K562 (cell line): Measurements from ENCODE around the gene COMP. TPM values are rescaled to one million over a fixed set of nuclear protein-coding genes. Genes with fewer than 3 reads are reported as not detected.
A peak's percentile ranks its signal among the peaks of the same experiment; 100 is the strongest.

ENCODE experiments used
- CREB1 ChIP-seq, 2 experiments: sonication (generic) in 1 of 2; formaldehyde crosslinking in 1 of 2; IDR thresholded peaks; 2 replicates each; pipeline versions ENCODE4 v1.6.1 to v1.8.0; 2012 to 2022; ENCODE audit warnings: inconsistent platforms in 1 of 2, mild to moderate bottlenecking in 1 of 2, missing genetic modification reagents in 1 of 2, moderate library complexity in 1 of 2
- ETV6 ChIP-seq, 3 experiments: fragments of 150-350 bp in 1 of 3; sonication (generic) in 1 of 3; formaldehyde crosslinking in 1 of 3; IDR thresholded peaks; 2 replicates each; pipeline versions ENCODE4 v1.6.1 to v1.8.0; 2014 to 2022; ENCODE audit warnings: borderline replicate concordance in 2 of 3, low read depth in 2 of 3, antibody characterized with exemption in 1 of 3, low read length in 1 of 3, mild to moderate bottlenecking in 1 of 3, missing genetic modification reagents in 1 of 3
- KLF1 ChIP-seq: fragments of 450-650 bp; IDR thresholded peaks from 2 replicates; pipeline ENCODE4 v1.6.1; 2016; ENCODE audit warnings: missing genetic modification characterization, missing compliant biosample characterization
- NFE2L1 ChIP-seq: fragments of 450-650 bp; IDR thresholded peaks from 2 replicates; pipeline ENCODE4 v1.6.1; 2016; ENCODE audit warnings: missing genetic modification characterization, low read depth, mild to moderate bottlenecking, missing compliant biosample characterization, moderate library complexity, borderline replicate concordance
- PATZ1 ChIP-seq: fragments of 250-450 bp; sonication (Bioruptor Pico); IDR thresholded peaks from 2 replicates; pipeline ENCODE4 v1.5.0; 2020; ENCODE audit warnings: mild to moderate bottlenecking, borderline replicate concordance
- RB1 ChIP-seq: fragments of 450-650 bp; IDR thresholded peaks from 2 replicates; pipeline ENCODE4 v1.6.1; 2017; ENCODE audit warnings: low read depth, mild to moderate bottlenecking
- UBTF ChIP-seq, 2 experiments: IDR thresholded peaks; 2 replicates each; pipeline ENCODE4 v1.6.1; 2012; ENCODE audit warnings: improper control_type of control experiment in 2 of 2, low read depth in 2 of 2, low read length in 2 of 2, borderline replicate concordance in 1 of 2
- ZFX ChIP-seq: sonication (generic); formaldehyde crosslinking; IDR thresholded peaks from 2 replicates; pipeline ENCODE4 v1.8.0; 2022; ENCODE audit warnings: mild to moderate bottlenecking, missing genetic modification reagents, moderate library complexity
- ZNF175 ChIP-seq: fragments of 200-800 bp; sonication (Bioruptor generic); IDR thresholded peaks from 2 replicates; pipeline ENCODE4 v1.6.1; 2016; ENCODE audit warnings: low read depth, mild to moderate bottlenecking, missing genetic modification characterization, missing compliant biosample characterization
- ZNF318 ChIP-seq, 2 experiments: fragments of 450-650 bp; IDR thresholded peaks; 2 replicates each; pipeline ENCODE4 v1.6.1; 2016; ENCODE audit warnings: mild to moderate bottlenecking in 2 of 2, borderline replicate concordance in 1 of 2, low read depth in 1 of 2, moderate library complexity in 1 of 2
- polyA plus RNA-seq, 8 experiments: library from polyadenylated mRNA; depleted of rRNA in 4 of 8; stranded (reverse) in 5 of 8; unstranded in 3 of 8; fragments of >200 nt; fragmentation: Nextera tagmentation in 2 of 8; fragmentation: Illumina TruSeq in 1 of 8; extraction: Ambion mirVana in 2 of 8; extraction: Trizol in 1 of 8; gene quantifications; 2 replicates each; pipeline versions ENCODE4 v1.2.1 to v1.2.3, GENCODE V29; 2011 to 2014; ENCODE audit warnings: inconsistent platforms in 1 of 8, missing spikeins in 1 of 8
- total RNA-seq, 7 experiments: library from RNA; depleted of rRNA in 6 of 7; stranded (reverse); fragments of >200 nt in 6 of 7; fragmentation: Illumina TruSeq in 2 of 7; extraction: Trizol in 2 of 7; gene quantifications; 2 replicates each; pipeline versions ENCODE4 v1.2.1 to v1.2.3, GENCODE V29; 2011 to 2021; ENCODE audit warnings: low replicate concordance in 1 of 7

COMP gene
- total and polyA plus RNA-seq, 9 of the 15 experiments (the other 6 are each of a cell fraction or from before 2014, with no cell fraction given) = 0.07 TPM; not detected in 8

GRCh38 chr19:18831524-18832305, 40.6 kb upstream of the COMP start, which contains the start of gene UPF1 (continued):
- TF ChIP-seq ZNF318 (IDR thresholded peaks at IDR 0.05; ENCODE audit: borderline replicate concordance in 1 of 2, low read depth in 1 of 2) (no peak), ZNF175 (CRISPR knock-in tag) (no peak; the same call in 1 of the 2 replicates), KLF1 (tag) (0 out of 2 replicates have a peak, but pooled peaks have one; percentile 37), NFE2L1 (no peak), PATZ1 (CRISPR knock-in tag) (no peak), RB1 (peak; percentile 87), UBTF (IDR thresholded peaks at IDR 0.05; ENCODE audit: borderline replicate concordance in 1 of 2, low read depth in 2 of 2, low read length in 2 of 2) (peak; percentile 100), ETV6 (IDR thresholded peaks at IDR 0.05; ENCODE audit: borderline replicate concordance in 1 of 2, low read depth in 2 of 2, low read length in 1 of 2) (no peak), ETV6 (CRISPR knock-in tag; IDR thresholded peaks at IDR 0.05; ENCODE audit: borderline replicate concordance) (no peak), ZFX (CRISPR knock-in tag) (peak; percentile 99), CREB1 (IDR thresholded peaks at IDR 0.05) (peak; percentile 51; the same call in 1 of the 2 replicates), CREB1 (CRISPR knock-in tag; IDR thresholded peaks at IDR 0.05) (no peak)
